Nephron progenitor cell (in vitro differentiated cells): ENCODE data around the gene UACA.

Source experiments
- DNase-seq: peaks from one replicate; pipeline ENCODE4 v3.0.0; 2021
- H3K27ac Mint-ChIP-seq: 2 replicates; pipeline ENCODE4 v1.8.0; 2021; ENCODE audit warnings: mild to moderate bottlenecking, moderate library complexity, mixed read lengths
- H3K27me3 Mint-ChIP-seq: 2 replicates; pipeline ENCODE4 v1.8.0; 2021; ENCODE audit warnings: mild to moderate bottlenecking, low read depth, mixed read lengths; ENCODE audit not compliant: poor library complexity
- H3K36me3 Mint-ChIP-seq: 2 replicates; pipeline ENCODE4 v1.8.0; 2021; ENCODE audit warnings: low read depth, mixed read lengths
- H3K4me1 Mint-ChIP-seq: 2 replicates; pipeline ENCODE4 v1.8.0; 2021; ENCODE audit warnings: mixed read lengths
- H3K4me3 Mint-ChIP-seq: 2 replicates; pipeline ENCODE4 v1.8.0; 2021; ENCODE audit warnings: mild to moderate bottlenecking, moderate library complexity, mixed read lengths
- H3K9me3 Mint-ChIP-seq: 2 replicates; pipeline ENCODE4 v1.8.0; 2021; ENCODE audit warnings: mild to moderate bottlenecking, moderate library complexity, mixed read lengths
- TF ChIP-seq, protein P1 (sequence below): fragments of 200-600 bp; sonication (generic); IDR thresholded peaks from 2 replicates; pipeline ENCODE4 v1.5.0; 2021; ENCODE audit warnings: antibody characterized with exemption

The UACA gene

DNA sequence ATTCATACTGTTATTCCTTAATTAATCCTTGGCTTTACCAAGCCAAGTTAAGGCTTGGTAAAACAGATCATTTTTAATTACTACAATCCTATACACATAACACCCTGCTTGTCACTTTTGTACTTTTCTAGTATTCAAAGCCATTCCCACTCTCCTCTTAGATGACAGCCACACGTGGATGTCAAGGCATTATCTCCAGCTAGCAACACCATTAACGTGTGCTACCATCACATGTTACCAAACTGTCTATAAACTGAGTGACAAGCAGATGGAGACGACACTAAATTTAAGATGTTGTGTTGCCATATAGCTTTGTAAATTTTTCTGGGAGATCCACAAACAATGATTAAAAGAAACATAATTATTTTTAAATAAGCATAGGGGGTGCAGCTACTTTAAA lies 103.7 kb downstream of the UACA start:
- Mint-ChIP-seq H3K27me3 (no peaks in the 10 kb centered on the region), H3K9me3 (no peaks in the 10 kb centered on the region), H3K4me3 (no peak overlapping the region), H3K36me3 (peaks cover 14% of the 10 kb centered on the region), H3K27ac (no peak overlapping the region), H3K4me1 (no peaks in the 10 kb centered on the region)
- no peak for DNase-seq
- TF ChIP-seq, protein P1, sequence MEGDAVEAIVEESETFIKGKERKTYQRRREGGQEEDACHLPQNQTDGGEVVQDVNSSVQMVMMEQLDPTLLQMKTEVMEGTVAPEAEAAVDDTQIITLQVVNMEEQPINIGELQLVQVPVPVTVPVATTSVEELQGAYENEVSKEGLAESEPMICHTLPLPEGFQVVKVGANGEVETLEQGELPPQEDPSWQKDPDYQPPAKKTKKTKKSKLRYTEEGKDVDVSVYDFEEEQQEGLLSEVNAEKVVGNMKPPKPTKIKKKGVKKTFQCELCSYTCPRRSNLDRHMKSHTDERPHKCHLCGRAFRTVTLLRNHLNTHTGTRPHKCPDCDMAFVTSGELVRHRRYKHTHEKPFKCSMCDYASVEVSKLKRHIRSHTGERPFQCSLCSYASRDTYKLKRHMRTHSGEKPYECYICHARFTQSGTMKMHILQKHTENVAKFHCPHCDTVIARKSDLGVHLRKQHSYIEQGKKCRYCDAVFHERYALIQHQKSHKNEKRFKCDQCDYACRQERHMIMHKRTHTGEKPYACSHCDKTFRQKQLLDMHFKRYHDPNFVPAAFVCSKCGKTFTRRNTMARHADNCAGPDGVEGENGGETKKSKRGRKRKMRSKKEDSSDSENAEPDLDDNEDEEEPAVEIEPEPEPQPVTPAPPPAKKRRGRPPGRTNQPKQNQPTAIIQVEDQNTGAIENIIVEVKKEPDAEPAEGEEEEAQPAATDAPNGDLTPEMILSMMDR, result no peak

DNA sequence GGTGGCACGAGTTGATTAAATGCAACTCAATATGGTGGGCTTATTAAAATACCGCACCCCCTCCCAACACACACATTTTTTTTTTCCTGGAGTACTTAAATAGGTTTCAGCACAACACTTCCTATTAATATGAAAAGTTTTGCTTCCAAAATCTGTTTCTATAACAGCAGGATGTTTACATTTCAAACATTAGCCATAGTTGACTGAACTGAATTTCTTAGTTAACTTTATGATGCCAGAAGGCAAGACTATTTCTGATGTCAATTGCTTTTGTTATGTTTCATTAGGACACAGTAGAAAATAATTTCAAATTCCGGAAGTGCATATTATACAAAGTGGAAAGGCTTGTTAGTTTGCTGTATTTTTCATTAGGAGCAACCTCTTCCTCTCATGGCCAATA lies 104.7 kb downstream of the UACA start:
- TF ChIP-seq, protein P1, result no peak
- H3K27me3 Mint-ChIP-seq, result no peaks in the 10 kb centered on the region

DNA sequence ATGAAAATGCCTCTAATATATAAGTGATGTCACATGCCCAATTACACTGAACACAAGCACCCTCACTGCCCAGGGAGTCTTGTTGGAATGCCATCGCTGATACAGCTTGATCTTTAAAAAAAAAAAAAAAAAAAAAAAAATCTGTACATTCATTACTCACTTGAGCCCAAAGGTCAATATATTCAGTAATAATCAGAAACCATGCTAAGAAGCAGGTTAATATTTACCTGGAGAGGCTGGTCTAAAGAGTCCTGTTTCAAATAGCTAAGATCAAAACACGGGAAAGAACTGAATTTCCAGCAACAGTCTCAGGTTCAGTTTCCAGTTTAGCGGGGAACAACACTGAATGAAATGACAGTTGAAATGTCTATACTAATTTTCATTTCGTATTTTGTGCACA lies 109.9 kb downstream of the UACA start:
- DNase-seq, result no peak
- Mint-ChIP-seq H3K4me1 (no peaks in the 10 kb centered on the region), H3K27ac (no peak overlapping the region), H3K36me3 (peaks cover 5% of the 10 kb centered on the region), H3K9me3 (no peaks in the 10 kb centered on the region), H3K27me3 (no peaks in the 10 kb centered on the region), H3K4me3 (no peak overlapping the region)
- TF ChIP-seq, protein P1, result no peak

More for the DNA sequence above, 104.7 kb downstream of the UACA start:
- Mint-ChIP-seq H3K9me3 (no peaks in the 10 kb centered on the region), H3K4me1 (no peaks in the 10 kb centered on the region), H3K36me3 (peaks cover 14% of the 10 kb centered on the region), H3K27ac (no peak overlapping the region), H3K4me3 (no peak overlapping the region)
- DNase-seq, result no peak

DNA sequence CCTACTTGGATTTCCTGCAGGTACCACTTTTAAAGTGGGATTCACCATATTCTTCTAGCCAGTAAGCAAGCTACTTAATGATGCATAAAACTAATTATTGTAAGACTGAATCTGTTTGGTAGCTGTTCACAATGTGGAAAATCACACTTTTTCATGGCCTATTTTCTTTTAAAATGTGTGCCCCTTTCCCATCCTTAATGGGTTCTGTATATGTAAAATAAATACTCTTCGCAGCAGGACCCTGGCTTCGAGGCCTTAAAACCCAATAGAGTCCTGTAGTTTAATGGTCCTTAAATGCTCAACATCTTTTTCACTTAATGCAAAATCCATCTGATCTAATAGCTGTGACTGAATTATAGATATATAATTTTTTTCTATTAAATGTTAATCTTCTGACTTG lies 111.0 kb downstream of the UACA start:
- Mint-ChIP-seq H3K4me1 (no peaks in the 10 kb centered on the region), H3K4me3 (no peak overlapping the region), H3K27me3 (no peaks in the 10 kb centered on the region), H3K27ac (no peak overlapping the region), H3K36me3 (peaks cover 5% of the 10 kb centered on the region), H3K9me3 (no peaks in the 10 kb centered on the region)
- TF ChIP-seq, protein P1, result no peak
- no peak for DNase-seq

DNA sequence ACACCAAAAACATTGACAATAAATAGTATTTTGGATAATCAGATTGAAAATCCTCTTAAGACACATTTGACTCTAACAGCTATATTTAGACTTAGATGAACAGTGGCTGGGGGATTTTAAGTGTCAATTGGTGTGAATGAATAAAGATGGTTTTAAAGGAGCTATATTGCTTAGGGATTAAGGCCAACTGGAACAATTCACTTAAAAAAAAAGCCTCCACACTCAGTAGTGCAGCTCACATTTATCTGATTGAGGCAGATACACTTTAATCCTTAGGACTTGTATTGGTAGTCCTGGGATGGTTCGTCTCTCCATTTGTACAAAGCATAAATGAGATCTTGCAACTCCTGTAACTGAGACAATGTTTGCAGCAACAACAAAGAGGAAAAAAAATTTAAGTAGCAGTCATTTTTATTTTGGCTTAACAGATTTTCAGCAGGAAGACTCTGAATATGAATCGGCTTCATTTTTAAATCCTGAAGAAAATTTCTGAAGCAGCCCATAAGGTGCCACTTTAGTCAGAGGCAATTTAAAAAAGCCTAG lies 112.0 kb downstream of the UACA start:
- H3K27ac Mint-ChIP-seq, result no peak overlapping the region

More for the DNA sequence above, 112.0 kb downstream of the UACA start:
- TF ChIP-seq, protein P1, result no peak
- H3K4me3 Mint-ChIP-seq, result no peak overlapping the region
- no peaks in the 10 kb centered on the region for H3K4me1 Mint-ChIP-seq
- H3K9me3 Mint-ChIP-seq, result no peaks in the 10 kb centered on the region
- no peak for DNase-seq
- no peaks in the 10 kb centered on the region for H3K36me3 Mint-ChIP-seq
- no peaks in the 10 kb centered on the region for H3K27me3 Mint-ChIP-seq
